ENCODE measurements around the gene CDK19.

GRCh38 chr6:110589865-110590513 is 225.3 kb downstream of the CDK19 start:
- no peak for TF ChIP-seq POLR2A (IDR thresholded peaks at IDR 0.05)
- no peak for TF ChIP-seq CTCF (IDR thresholded peaks at IDR 0.05)
